ENCODE results near the gene MROH2A.

The MROH2A gene

DNA sequence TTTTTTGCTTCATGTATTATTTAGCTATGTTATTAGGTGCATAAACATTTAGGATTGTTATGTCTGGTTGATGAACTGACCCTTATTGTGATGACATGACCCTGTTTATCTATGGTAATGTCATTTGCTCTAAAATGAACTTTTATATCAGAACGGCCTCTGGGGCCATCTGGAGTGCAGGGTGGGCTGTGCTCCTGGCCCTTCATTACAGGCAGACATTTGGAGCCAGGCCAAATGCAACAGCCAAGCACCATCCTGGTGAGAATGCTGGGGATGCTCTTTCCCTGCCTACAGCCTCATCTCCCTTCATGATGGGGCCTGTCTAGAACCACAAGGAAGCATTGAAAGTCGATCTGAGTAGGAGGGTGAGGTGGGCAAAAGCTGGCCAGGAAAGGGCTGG, 38.2 kb downstream of the MROH2A start:
- no peaks in the 10 kb centered on the region for H3K27me3 ChIP-seq (ENCODE audit: low read depth, low read length)
- no peak overlapping the region for H3K27ac ChIP-seq (ENCODE audit: low read length)

GRCh38 chr2:233816771-233817170, 38.6 kb downstream of the MROH2A start:
- Histone ChIP-seq H3K4me3 (ENCODE audit: low read length) (no peak overlapping the region), H3K9ac (ENCODE audit: low read length) (no peak overlapping the region)

More for the DNA sequence above, 38.2 kb downstream of the MROH2A start:
- TF ChIP-seq, protein P1, sequence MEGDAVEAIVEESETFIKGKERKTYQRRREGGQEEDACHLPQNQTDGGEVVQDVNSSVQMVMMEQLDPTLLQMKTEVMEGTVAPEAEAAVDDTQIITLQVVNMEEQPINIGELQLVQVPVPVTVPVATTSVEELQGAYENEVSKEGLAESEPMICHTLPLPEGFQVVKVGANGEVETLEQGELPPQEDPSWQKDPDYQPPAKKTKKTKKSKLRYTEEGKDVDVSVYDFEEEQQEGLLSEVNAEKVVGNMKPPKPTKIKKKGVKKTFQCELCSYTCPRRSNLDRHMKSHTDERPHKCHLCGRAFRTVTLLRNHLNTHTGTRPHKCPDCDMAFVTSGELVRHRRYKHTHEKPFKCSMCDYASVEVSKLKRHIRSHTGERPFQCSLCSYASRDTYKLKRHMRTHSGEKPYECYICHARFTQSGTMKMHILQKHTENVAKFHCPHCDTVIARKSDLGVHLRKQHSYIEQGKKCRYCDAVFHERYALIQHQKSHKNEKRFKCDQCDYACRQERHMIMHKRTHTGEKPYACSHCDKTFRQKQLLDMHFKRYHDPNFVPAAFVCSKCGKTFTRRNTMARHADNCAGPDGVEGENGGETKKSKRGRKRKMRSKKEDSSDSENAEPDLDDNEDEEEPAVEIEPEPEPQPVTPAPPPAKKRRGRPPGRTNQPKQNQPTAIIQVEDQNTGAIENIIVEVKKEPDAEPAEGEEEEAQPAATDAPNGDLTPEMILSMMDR (IDR thresholded peaks at IDR 0.05; ENCODE audit: low read depth, low read length) = no peak
- no peak for TF ChIP-seq EZH2phosphoT487 (IDR thresholded peaks at IDR 0.05; ENCODE audit: low read depth)
- H4K20me1 ChIP-seq (ENCODE audit: insufficient read depth, low read length) = no peaks in the 10 kb centered on the region
- no peaks in the 10 kb centered on the region for H3K4me1 ChIP-seq (ENCODE audit: low read length)
- H3K4me2 ChIP-seq (ENCODE audit: low read length) = no peak overlapping the region
- no peak overlapping the region for H2AFZ ChIP-seq (ENCODE audit: low read depth, low read length)
- no peaks in the 10 kb centered on the region for H3K9me3 ChIP-seq (ENCODE audit: insufficient read depth, low read length)
- H3K9ac ChIP-seq (ENCODE audit: low read length) = no peak overlapping the region
- no peaks in the 10 kb centered on the region for H3K79me2 ChIP-seq (ENCODE audit: low read length)
- no peak overlapping the region for H3K4me3 ChIP-seq (ENCODE audit: low read length)
- H3K36me3 ChIP-seq (replicated peaks; ENCODE audit: low read depth, low read length) = no peaks in the 10 kb centered on the region

GRCh38 chr2:233817361-233817911, 39.3 kb downstream of the MROH2A start:
- no peak overlapping the region for H3K27ac ChIP-seq (ENCODE audit: low read length)
- TF ChIP-seq, protein P1 (IDR thresholded peaks at IDR 0.05; ENCODE audit: low read depth, low read length) = no peak
- no peak for TF ChIP-seq EZH2phosphoT487 (IDR thresholded peaks at IDR 0.05; ENCODE audit: low read depth)
- H4K20me1 ChIP-seq (ENCODE audit: insufficient read depth, low read length) = no peaks in the 10 kb centered on the region
- H3K4me3 ChIP-seq (ENCODE audit: low read length) = no peak overlapping the region
- H3K4me1 ChIP-seq (ENCODE audit: low read length) = no peaks in the 10 kb centered on the region
- no peak overlapping the region for H3K4me2 ChIP-seq (ENCODE audit: low read length)
- no peak overlapping the region for H3K9ac ChIP-seq (ENCODE audit: low read length)
- no peaks in the 10 kb centered on the region for H3K9me3 ChIP-seq (ENCODE audit: insufficient read depth, low read length)
- H3K79me2 ChIP-seq (ENCODE audit: low read length) = no peaks in the 10 kb centered on the region
- no peak overlapping the region for H2AFZ ChIP-seq (ENCODE audit: low read depth, low read length)
- H3K36me3 ChIP-seq (replicated peaks; ENCODE audit: low read depth, low read length) = no peaks in the 10 kb centered on the region
- no peaks in the 10 kb centered on the region for H3K27me3 ChIP-seq (ENCODE audit: low read depth, low read length)

More at GRCh38 chr2:233816771-233817170, 38.6 kb downstream of the MROH2A start:
- Histone ChIP-seq H2AFZ (ENCODE audit: low read depth, low read length) (no peak overlapping the region), H3K79me2 (ENCODE audit: low read length) (no peaks in the 10 kb centered on the region), H3K4me2 (ENCODE audit: low read length) (no peak overlapping the region), H3K4me1 (ENCODE audit: low read length) (no peaks in the 10 kb centered on the region), H3K27me3 (ENCODE audit: low read depth, low read length) (no peaks in the 10 kb centered on the region), H4K20me1 (ENCODE audit: insufficient read depth, low read length) (no peaks in the 10 kb centered on the region), H3K27ac (ENCODE audit: low read length) (no peak overlapping the region), H3K9me3 (ENCODE audit: insufficient read depth, low read length) (no peaks in the 10 kb centered on the region), H3K36me3 (replicated peaks; ENCODE audit: low read depth, low read length) (no peaks in the 10 kb centered on the region)
- TF ChIP-seq, protein P1 (IDR thresholded peaks at IDR 0.05; ENCODE audit: low read depth, low read length) = no peak
- TF ChIP-seq EZH2phosphoT487 (IDR thresholded peaks at IDR 0.05; ENCODE audit: low read depth) = no peak

DNA sequence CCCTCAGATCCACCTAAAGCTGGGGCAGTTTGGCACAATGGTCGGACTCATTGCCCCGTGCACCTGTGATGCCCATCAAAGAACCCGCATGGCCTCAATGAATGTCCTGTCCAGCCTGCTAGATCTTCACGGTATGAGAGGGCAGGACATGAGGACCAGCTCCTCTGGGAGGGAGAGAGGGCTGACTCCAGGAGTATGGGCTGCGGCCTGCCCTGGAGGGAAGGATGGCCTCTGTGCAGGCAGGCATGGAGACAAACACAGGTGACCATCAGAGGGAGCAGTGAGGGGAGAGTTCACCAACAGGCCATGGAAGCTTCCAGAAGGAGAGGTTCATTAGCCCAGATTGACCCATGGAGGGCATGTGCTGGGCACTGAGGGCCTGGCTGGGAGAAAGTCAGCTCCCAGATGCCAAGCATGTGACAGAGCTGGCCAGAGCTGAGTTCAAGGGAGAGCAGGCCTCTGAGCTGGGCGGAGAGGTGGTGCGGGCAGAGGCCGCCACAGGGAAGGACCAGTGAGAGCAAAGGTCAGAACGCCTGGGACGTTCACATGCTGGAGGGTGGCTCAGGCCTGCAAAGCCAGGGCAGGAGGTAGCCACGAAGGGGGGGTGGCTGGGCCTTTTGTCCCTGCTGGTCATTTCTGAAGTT, 40.0 kb downstream of the MROH2A start:
- Histone ChIP-seq H3K27me3 (ENCODE audit: low read depth, low read length) (no peaks in the 10 kb centered on the region), H3K4me3 (ENCODE audit: low read length) (no peak overlapping the region), H3K9me3 (ENCODE audit: insufficient read depth, low read length) (no peaks in the 10 kb centered on the region), H3K4me1 (ENCODE audit: low read length) (no peaks in the 10 kb centered on the region), H3K4me2 (ENCODE audit: low read length) (no peak overlapping the region), H3K36me3 (replicated peaks; ENCODE audit: low read depth, low read length) (no peaks in the 10 kb centered on the region), H3K9ac (ENCODE audit: low read length) (no peak overlapping the region), H2AFZ (ENCODE audit: low read depth, low read length) (no peak overlapping the region), H4K20me1 (ENCODE audit: insufficient read depth, low read length) (no peaks in the 10 kb centered on the region), H3K79me2 (ENCODE audit: low read length) (no peaks in the 10 kb centered on the region), H3K27ac (ENCODE audit: low read length) (no peak overlapping the region)
- no peak for TF ChIP-seq EZH2phosphoT487 (IDR thresholded peaks at IDR 0.05; ENCODE audit: low read depth)
- TF ChIP-seq, protein P1 (IDR thresholded peaks at IDR 0.05; ENCODE audit: low read depth, low read length) = no peak
